ENCODE measurements around the gene C15orf39. TPM values are rescaled to one million over a fixed set of nuclear protein-coding genes. Genes with fewer than 3 reads are reported as not detected.

C15orf39 gene
- total and polyA plus RNA-seq, 9 of the 15 experiments (the other 6 are each of a cell fraction or from before 2014, with no cell fraction given), result 0.31 to 29.8 (median 4.4) TPM

GRCh38 chr15:75230016-75230343, 28.3 kb downstream of the C15orf39 start:
- BruUV-seq (replicated peaks), result no TSS peak
- POLR2A ChIA-PET, result interaction anchor here (1.0 to 1.4 kb wide), 3 partner anchors 9 to 206 kb away, joined by 4 to 6 read pairs (median 4); partner anchors contain the start of gene PPCDC
- Histone ChIP-seq H4K20me1 (replicated peaks; ENCODE audit: control insufficient read depth, insufficient read depth, low read length) (0 out of 2 replicates have a peak, but pooled peaks cover 5% of the 10 kb centered on the region), H3K9ac (ENCODE audit: insufficient read depth in 1 of 2, low read depth in 2 of 2, low read length in 2 of 2) (no peak overlapping the region; a peak in 1 of 4 replicates), H2AFZ (ENCODE audit: low read depth, low read length) (no peak overlapping the region), H3K27ac (ENCODE audit: extremely low read depth, low read depth, low read length) (no peak overlapping the region), H3K4me1 (replicated peaks in 1 of 2; ENCODE audit: control insufficient read depth in 2 of 2, insufficient read depth in 2 of 2, low read length in 2 of 2) (peaks cover 0 to 15% of the 10 kb centered on the region in 2 experiments; a peak in 2 of 5 replicates), H3K4me3 (no peak overlapping the region), H3K9me3 (replicated peaks; ENCODE audit: control insufficient read depth, insufficient read depth, low read depth, low read length) (no peaks in the 10 kb centered on the region), H3K4me2 (ENCODE audit: insufficient read depth, low read length) (no peak overlapping the region), H3K79me2 (ENCODE audit: control insufficient read depth, insufficient read depth, low read length) (no peaks in the 10 kb centered on the region), H3K27me3 (ENCODE audit: control insufficient read depth in 2 of 2, insufficient read depth in 2 of 2, low read length in 2 of 2) (peaks cover 21 to 88% of the 10 kb centered on the region in 2 experiments), H3K9me1 (ENCODE audit: control insufficient read depth, insufficient read depth, low read length) (no peaks in the 10 kb centered on the region), H3K36me3 (ENCODE audit: control insufficient read depth, insufficient read depth, low read length) (no peaks in the 10 kb centered on the region)
- CTCF ChIA-PET (ENCODE audit: low intra/inter-chr PET ratio), result no interaction called here
- ATAC-seq (no peak), FAIRE-seq (no peak), DNase-seq (ENCODE audit: extremely low read depth in 1 of 4, low spot score in 3 of 4) (no peak)
- WGBS (ENCODE audit: insufficient coverage, low coverage, missing lambda C conversion rate), result 13% methylated on average over 2 of the region's 2 CpGs
- no peak for TF ChIP-seq IFI16 (CRISPR knock-in tag; IDR thresholded peaks at IDR 0.05)
- no peak for TF ChIP-seq TBP (optimal IDR thresholded peaks at IDR 0.05; ENCODE audit: low read depth, low read length)
- TF ChIP-seq ZNF282 (CRISPR knock-in tag; IDR thresholded peaks at IDR 0.05), result no peak
- TF ChIP-seq ZNF134 (CRISPR knock-in tag; conservative IDR thresholded peaks at IDR 0.05), result no peak
- no peak for TF ChIP-seq CCAR2 (IDR thresholded peaks at IDR 0.05; ENCODE audit: low read depth, low read length)
- no peak for TF ChIP-seq HDAC3 (IDR thresholded peaks at IDR 0.05; ENCODE audit: borderline replicate concordance, partially characterized antibody)
- TF ChIP-seq RBBP5 (IDR thresholded peaks at IDR 0.05; ENCODE audit: borderline replicate concordance, insufficient read depth, low read length, poor library complexity, severe bottlenecking), result no peak
- TF ChIP-seq ZNF551 (CRISPR knock-in tag; IDR thresholded peaks at IDR 0.05), result no peak
- in situ Hi-C loops (cut with MboI), result loop anchor here (10.0 kb wide), 1 partner anchor 1145 kb away; the partner anchor contains the start of gene GOLGA6A
- intact Hi-C loops (cut with micrococcal nuclease), result no loop called here
